22Rv1 (cell line): ENCODE measurements around the gene KDM4C.

Source experiments
- H3K27ac ChIP-seq: fragments of 450-650 bp; 2 replicates; pipeline ENCODE4 v1.5.1; 2017
- ZFX ChIP-seq: fragments of 450-650 bp; IDR thresholded peaks from 2 replicates; pipeline ENCODE4 v1.6.1; 2017; ENCODE audit warnings: antibody characterized with exemption, borderline replicate concordance
- TF ChIP-seq, protein P1 (sequence below): fragments of 450-650 bp; IDR thresholded peaks from 2 replicates; pipeline ENCODE4 v1.5.1; 2017; ENCODE audit warnings: mild to moderate bottlenecking

Gene KDM4C

DNA sequence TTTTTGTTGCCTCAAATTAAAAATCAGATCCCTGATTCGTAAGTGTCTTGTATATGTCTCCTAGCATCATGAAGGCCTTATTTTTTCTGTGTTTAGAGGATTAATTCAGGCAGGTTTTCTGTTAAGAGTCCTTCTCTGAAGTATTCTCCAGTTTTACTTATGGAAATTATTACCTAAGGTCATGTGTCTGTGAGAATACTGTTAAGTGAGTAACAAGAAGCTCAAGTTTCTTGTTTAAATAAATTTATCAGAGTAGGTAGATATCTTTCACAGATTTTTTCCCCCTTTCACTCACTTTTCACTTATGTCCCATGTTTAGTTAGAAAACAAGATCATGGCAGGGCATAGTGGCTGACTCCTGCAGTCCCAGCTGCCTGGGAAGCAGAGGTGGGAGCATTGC is 233.6 kb downstream of the KDM4C start:
- H3K27ac ChIP-seq: no peak overlapping the region
- TF ChIP-seq, protein P1, sequence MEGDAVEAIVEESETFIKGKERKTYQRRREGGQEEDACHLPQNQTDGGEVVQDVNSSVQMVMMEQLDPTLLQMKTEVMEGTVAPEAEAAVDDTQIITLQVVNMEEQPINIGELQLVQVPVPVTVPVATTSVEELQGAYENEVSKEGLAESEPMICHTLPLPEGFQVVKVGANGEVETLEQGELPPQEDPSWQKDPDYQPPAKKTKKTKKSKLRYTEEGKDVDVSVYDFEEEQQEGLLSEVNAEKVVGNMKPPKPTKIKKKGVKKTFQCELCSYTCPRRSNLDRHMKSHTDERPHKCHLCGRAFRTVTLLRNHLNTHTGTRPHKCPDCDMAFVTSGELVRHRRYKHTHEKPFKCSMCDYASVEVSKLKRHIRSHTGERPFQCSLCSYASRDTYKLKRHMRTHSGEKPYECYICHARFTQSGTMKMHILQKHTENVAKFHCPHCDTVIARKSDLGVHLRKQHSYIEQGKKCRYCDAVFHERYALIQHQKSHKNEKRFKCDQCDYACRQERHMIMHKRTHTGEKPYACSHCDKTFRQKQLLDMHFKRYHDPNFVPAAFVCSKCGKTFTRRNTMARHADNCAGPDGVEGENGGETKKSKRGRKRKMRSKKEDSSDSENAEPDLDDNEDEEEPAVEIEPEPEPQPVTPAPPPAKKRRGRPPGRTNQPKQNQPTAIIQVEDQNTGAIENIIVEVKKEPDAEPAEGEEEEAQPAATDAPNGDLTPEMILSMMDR: no peak
- TF ChIP-seq ZFX: no peak

DNA sequence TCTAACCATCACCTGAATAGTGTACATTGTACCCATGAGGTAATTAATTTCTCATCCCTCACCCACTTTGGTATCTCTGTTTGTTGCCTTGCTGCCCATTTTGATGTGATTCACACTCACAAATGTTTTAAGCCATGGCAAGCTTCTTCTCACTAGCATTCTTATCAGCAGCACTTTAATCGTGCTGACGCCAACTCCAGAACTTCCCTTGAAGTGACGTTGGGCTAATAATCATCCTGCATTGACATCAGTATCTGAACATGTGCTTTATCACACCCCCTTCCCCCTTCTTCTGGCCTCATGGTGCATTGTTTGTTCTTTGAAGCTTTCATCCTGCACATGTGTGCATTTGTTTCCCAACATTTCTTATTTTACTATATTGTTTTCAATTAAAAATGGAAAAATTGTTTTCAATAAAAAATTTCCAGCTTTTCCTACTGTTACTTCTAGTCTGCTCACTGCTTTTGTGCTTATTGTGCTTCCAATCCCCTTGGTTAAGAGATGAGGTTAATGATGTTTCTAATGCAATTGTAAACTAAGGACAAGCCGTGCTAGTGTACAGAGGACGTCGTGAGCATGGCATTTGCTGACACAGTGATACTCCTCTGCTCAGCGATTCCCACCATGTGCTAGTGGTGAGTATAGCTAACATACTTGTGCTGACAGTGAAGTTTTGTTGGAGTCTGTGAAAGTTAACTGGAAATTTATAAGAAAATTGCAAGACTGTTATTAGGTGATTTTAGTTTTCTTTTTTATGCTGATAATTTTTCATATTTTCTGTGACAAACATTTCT is 238.5 kb downstream of the KDM4C start:
- TF ChIP-seq, protein P1: no peak
- no peak for TF ChIP-seq ZFX
- H3K27ac ChIP-seq: no peak overlapping the region

DNA sequence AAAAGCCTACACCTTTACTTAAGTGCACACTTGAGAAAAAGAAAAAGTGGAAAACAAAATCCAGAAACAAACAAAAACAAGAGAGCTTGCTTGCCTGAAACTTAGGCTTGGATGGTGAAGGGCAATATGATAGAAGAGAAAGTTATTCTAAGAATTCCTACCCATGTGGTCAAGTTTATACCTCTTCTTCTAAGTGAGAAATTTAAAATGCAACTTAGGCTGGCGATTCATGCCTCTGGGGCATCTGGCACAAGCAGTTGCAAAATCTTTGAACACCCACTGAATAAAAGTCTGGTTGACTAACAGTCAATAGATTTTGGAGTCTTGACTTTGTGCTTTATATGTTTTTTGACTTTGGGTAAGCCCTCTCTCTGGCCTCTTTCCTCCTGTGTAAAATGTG is 239.6 kb downstream of the KDM4C start:
- TF ChIP-seq, protein P1: no peak
- TF ChIP-seq ZFX: no peak

DNA sequence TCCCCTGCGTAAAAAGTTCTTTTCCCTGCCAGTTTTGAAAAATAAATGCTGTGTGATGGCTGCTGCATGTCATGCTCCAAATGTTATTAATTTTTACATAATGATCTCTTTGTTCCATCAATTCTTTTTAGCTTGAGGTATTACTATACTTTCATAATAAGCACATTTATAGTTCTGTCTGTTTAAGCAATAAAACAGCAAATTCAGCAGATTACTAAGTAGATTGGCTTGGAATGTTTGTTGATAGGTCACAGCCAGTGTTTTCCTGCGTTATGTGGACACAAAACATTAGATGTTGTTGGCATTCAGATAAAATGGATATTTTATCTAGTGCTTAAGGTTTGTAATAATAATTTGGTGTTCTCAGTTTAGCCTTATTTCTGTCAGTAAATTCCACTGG is 242.0 kb downstream of the KDM4C start:
- no peak for TF ChIP-seq ZFX
- TF ChIP-seq, protein P1: no peak
- no peak overlapping the region for H3K27ac ChIP-seq

More for the DNA sequence above, 239.6 kb downstream of the KDM4C start:
- H3K27ac ChIP-seq: no peak overlapping the region

DNA sequence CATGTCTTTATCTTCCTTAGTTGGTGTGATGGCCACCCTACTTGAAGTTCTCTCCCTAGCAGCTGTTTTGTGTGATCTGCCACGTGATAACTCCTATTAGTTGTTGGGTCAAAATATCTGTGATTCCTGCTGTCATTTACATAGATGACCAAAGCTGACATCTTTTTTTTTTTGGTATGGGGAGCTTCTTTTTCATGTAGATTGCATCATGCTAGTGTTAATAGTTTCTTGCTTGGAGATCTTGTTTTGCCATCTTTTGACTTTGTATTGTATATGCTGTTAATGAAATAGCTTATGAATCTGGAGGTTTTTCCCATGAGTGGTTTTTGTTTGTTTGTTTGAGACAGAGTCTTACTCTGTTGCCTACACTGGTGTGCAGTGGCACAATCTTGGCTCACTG is 243.8 kb downstream of the KDM4C start:
- TF ChIP-seq, protein P1: no peak
- TF ChIP-seq ZFX: no peak
- no peak overlapping the region for H3K27ac ChIP-seq

DNA sequence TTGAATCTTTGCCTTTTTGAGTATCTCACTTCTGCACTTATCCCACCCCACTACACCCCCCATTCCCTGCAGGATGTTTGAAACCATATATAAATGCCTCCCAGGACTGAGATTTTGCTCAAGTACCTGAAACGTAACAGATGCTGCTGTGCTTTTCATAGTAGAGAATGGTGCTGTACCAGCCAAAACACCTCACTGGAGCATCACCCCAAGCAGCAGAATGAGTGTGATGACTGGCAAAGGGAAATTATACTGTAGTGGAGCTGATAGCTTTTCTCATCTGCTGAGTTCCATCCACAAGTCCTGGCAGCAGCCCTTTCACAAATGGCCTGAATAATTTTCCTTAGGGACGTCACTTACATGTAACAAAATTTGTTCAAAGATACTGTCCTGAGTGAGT is 246.1 kb downstream of the KDM4C start:
- no peak for TF ChIP-seq ZFX
- TF ChIP-seq, protein P1: no peak
- no peak overlapping the region for H3K27ac ChIP-seq

DNA sequence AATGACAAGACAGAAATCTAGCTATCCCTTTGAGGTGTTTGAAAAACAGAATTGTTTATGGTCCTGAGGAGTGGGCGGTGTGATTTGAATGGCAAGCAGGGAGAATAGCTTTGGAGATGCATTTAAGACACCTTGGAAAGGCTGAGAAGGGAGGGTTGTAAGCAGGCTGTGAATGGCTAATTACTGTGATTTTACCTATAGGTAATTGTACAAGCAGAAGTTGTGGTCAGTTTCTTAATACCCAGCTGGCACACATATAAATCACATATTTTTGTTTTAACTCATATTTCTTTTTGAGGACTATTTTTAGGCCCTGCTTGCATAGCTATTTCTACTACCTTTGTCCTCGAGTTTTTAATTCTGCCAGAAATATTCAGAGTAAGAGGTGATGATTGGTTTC is 248.6 kb downstream of the KDM4C start:
- no peak overlapping the region for H3K27ac ChIP-seq
- TF ChIP-seq ZFX: no peak
- TF ChIP-seq, protein P1: no peak
